T1000 (cell line): ENCODE data around the gene SLC16A2.

Source experiments
- DNase-seq: peaks from one replicate; lab custom pipeline; 2025; ENCODE audit warnings: mixed read lengths; lab: John Stamatoyannopoulos, UW

The SLC16A2 gene

DNA sequence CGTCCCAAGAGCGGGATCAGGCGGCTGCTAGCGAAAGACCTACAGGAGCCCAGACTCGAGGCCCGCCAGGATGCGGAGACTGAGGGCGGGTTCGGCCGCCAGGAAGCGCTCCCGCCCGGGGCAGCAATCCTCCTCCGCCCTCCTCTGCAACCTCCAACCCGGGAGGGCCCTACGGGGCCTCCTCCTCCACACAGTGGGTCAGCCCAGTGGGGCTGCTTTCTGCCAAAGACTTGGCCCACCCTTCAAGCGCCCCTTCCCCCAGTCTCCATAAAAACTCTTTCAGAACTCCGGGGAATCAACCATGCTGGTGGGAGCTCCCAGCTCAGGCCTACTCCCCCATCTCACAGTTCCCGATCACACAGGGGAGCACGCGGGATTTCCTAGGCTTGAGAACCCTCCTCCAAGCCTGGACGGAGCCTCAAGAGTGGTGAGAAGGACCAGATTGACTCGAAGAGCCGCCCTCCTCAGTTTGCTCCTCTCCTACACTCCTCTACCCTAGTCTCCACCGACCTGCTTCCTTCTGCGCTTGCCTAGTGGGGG, 115.6 kb downstream of the SLC16A2 start:
- DNase-seq: no peak

DNA sequence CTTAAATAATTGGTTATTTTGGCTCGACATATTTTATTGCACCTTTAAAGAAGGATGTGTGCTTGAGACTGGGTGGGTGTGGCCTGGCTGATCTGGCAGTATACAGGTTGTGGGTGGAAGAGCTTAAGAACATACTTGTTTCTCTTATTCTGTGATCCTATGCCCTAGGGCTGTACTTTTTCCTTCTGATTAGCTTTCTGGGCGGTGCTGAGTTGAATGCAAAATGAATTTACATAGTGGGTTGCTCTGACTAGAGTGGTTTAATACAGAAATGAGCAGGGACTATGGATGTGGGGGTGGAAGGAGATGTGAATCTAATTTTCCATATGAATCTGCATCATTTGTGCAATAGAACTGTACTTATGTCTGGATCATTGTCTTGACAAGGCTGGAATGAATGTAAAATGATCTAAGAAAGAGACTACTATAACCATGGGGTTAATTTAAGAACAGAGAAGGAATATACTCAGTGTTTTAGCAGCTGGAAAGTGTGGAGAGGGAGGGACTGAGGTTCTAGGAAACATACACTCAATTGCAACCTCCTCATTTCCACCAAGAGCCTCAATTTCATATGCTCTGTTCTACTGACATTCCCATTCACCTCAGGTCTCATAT, 119.4 kb downstream of the SLC16A2 start:
- DNase-seq: no peak

DNA sequence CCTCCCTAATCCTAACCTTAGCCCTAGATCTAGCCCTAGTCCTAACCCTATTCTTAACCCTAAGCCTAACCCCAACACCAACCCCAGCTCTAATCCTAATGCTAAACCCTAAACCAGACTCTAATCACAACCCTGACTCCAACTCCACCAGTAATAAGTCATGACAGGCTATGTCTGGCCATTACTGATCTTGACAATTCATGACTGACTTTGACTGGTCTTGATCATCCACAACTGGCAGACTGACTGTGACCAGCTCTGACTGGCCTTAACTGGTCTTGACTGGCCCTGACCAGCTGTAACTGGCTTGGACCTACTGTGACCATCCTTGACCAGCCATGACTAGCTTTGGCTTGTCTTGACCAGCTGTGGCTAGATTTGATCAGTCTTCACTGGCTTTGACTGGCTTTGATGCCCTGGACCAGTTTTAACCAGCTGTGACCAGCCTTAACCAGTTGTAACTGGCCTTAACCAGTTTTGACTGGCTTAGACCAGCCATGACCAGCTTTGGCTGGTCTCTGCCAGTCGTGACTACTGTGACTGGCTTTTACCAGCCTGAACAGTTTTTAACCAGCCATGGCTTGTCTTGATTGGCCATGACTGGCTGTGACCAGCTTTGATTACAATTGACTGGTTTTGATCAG, 124.7 kb downstream of the SLC16A2 start:
- no peak for DNase-seq

DNA sequence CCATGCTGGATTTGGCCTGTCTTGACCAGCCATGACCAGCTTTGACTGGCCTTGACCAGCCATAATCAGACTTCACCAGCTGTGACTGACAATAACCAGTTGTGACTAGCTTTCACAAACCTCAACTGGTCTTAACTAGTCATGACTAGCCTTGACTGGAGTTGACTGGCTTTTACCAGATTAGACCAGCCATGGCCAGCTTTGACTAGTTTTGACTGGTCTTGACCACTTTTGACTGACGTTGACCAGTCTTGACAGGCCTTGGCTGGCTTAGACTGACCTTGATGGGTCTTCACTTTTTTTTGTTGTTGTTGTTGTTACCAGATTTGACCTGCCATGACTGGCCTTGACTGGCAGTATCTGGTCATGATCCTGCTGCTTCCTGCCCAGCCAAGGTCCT, 125.7 kb downstream of the SLC16A2 start:
- no peak for DNase-seq

DNA sequence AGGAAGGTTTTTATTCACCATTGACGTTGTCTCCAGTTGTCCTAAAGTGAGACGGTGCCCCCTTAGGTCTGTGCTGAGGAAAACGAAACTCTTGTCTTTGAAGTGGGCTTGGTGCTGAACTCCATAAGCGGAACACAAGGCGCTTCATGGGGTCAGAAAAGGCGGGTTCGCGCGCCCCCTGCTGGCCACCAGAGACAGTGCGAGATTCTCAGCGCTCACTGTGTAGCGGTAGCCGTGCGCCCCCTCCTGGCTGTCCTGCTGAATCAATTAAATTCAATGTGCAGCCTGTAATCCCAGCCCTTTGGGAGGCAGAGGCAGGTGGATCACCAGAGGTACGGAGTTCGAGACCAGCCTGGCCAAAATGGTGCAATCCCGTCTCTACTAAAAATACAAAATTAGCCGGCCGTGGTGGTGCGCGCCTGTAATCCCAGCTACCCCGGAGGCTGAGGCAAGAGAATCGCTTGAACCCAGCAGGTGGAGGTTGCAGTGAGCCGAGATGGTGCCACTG, 129.1 kb downstream of the SLC16A2 start:
- DNase-seq: peak; percentile 61

DNA sequence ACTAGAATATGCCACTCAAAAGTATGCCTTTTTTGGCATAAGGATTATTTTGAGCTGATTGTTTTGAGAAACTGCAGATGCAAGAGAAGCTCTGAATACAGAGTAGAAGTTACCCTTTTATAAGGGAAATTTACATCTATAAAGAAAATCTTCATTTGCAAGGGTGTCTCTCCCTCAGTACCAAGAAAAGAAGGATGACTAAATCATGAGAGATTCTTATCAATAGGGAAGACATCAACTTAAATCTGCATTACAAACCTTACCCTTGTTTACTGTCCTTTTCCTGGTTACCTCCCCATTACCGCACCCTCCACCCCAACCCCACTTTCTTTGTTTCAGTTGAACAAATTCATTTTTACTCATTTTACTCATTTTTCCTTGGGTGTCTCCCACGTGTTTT, 130.6 kb downstream of the SLC16A2 start:
- DNase-seq: no peak

DNA sequence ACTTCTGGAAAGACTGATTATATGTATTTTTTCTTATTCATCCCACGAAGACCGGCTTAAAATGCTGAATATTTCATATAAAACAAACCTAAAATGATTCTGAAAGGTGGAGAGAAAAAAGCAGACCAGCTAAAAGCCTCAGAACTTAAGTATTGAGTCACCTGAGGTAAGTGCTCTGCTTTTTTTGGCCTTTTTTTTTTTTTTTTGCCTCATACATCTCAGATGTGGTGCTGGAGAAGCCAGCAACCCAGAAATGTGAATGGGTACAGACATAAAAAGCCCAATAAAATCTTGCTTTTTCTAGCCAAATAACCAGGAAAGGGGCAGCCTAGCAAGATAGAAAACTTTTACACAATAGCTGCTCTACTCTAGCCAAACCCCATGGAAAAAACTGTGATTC, 136.1 kb downstream of the SLC16A2 start:
- no peak for DNase-seq

DNA sequence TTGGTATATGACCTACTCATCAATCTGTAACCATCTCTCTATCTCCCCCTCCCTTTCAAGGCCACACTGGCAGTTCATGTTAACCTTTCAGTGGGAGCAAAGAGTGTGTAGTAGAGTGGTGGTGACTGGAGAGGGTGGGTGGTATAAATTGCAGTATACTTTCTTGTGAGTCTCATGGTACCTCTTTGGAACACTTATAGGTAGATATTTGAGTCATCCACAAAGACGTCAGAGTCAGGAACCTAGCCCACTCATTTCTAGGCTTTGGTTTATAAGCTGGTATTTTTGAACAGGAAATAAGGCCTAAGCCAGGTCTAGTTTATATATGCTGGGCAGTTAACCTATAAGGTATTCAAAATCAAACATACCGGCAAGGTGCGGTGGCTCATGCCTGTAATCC, 156.8 kb downstream of the SLC16A2 start:
- DNase-seq: no peak

DNA sequence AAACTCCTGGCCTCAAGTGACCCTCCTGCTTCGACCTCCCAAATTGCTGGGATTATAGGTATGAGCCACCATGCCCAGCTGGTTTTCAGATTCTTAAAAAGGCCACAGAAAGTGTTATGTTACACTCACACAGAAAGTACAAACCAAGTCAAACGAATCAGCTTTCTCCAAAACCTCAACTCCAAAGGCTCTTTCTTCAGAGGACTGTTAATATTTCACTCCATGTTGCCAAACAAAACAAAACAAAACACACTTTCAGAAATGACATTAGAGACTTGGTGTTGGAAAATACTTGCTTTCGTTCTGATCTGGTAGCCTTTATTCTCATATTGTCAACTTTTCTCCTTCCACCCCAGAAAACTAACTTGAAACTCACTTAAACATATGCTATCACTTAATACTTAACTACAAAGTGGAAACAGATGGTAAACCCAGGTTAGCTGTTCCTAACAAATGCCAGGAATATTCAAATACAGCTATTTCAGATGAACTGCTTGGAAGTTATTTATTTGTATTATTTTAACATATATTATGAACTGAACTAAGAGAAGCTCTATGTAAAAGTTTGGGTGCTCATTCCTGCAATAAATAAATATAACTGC, 158.4 kb downstream of the SLC16A2 start:
- no peak for DNase-seq
